IPS DF 6.9 (cell line): Measurements from ENCODE around the gene PHKG2.

ENCODE experiments used
- DNase-seq: peaks from one replicate; pipeline ENCODE4 v3.0.0-alpha.2; 2013; ENCODE audit warnings: low read depth, low spot score
- H3K27ac ChIP-seq: one replicate; pipeline ENCODE4 v1.5.1; 2013; ENCODE audit warnings: low read length, control low read depth
- H3K27me3 ChIP-seq: 2 replicates; pipeline ENCODE4 v1.6.1; 2013; ENCODE audit warnings: mild to moderate bottlenecking, low read length; ENCODE audit not compliant: control insufficient read depth, insufficient read depth
- H3K36me3 ChIP-seq: 2 replicates; pipeline ENCODE4 v1.6.1; 2013; ENCODE audit warnings: low read length; ENCODE audit not compliant: control insufficient read depth, insufficient read depth
- H3K4me1 ChIP-seq: 2 replicates; pipeline ENCODE4 v1.6.1; 2013; ENCODE audit warnings: low read length; ENCODE audit not compliant: control insufficient read depth, insufficient read depth
- H3K4me3 ChIP-seq: 2 replicates; pipeline ENCODE4 v1.5.1; 2013; ENCODE audit warnings: mild to moderate bottlenecking, low read length
- H3K9me3 ChIP-seq: 2 replicates; pipeline ENCODE4 v1.6.1; 2013; ENCODE audit warnings: low read length, inconsistent platforms; ENCODE audit not compliant: control insufficient read depth, insufficient read depth
- WGBS: extraction: QIAGEN DNeasy Blood & Tissue Kit; methylation state at CpG from one replicate; pipeline ENCODE4 v1.1.7; 2013; ENCODE audit warnings: mixed read lengths, missing lambda C conversion rate; ENCODE audit not compliant: insufficient read length, insufficient coverage; 5-methylcytosine and 5-hydroxymethylcytosine counted together

PHKG2 gene

DNA sequence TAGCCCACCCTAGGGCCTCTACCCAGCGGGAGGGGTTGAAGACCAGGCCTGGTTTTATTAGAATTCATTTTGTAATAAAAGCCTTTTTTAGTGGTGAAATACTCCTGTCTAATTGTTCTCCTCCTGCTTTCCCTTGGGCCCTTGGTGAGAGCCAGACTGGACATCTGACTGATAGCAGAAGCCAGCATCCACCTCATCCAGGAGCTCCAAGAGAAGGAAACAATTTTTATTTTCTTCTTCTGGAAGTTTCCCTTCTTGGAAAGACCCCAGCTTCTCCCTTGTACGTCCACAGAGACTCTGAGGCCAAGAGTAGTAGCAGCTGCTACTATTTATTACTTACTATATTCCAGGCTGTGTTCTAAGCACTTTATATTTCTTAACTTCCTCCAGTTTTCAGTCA lies 4.0 kb upstream of the PHKG2 start:
- Histone ChIP-seq H3K4me1 (peaks cover 6% of the 10 kb centered on the region), H3K9me3 (no peaks in the 10 kb centered on the region), H3K36me3 (peaks cover 4% of the 10 kb centered on the region; the same call in 1 of the 2 replicates), H3K4me3 (no peak overlapping the region), H3K27me3 (no peaks in the 10 kb centered on the region), H3K27ac (no peak overlapping the region)
- no peak for DNase-seq
- WGBS: no CpG with 5 or more reads among the region's 2 CpGs

DNA sequence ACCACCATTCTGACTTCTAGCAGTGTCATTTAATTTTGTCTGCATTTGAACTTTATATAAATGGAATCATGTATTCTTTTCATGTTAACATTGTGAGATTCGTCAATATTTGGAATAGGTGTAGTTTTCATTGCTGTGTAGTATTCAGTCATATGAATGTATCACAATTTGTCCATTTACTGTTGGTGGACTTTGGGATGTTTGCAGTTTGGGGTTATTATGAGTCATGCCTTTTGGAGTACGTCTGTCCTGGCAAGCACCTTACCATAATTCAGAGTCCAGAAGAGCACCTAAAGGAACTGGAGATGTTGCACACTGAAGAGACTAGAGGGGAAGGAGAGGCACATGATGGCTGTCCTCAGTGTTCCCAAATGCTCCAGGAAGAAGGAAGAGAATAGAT lies 3.1 kb upstream of the PHKG2 start:
- H3K27me3 ChIP-seq: no peaks in the 10 kb centered on the region
- no peak overlapping the region for H3K4me3 ChIP-seq
- WGBS: no CpG with 5 or more reads among the region's 2 CpGs
- H3K36me3 ChIP-seq: 0 out of 2 replicates have a peak, but pooled peaks cover 4% of the 10 kb centered on the region
- no peak for DNase-seq
- H3K9me3 ChIP-seq: no peaks in the 10 kb centered on the region
- peaks cover 5% of the 10 kb centered on the region for H3K4me1 ChIP-seq
- H3K27ac ChIP-seq: no peak overlapping the region

DNA sequence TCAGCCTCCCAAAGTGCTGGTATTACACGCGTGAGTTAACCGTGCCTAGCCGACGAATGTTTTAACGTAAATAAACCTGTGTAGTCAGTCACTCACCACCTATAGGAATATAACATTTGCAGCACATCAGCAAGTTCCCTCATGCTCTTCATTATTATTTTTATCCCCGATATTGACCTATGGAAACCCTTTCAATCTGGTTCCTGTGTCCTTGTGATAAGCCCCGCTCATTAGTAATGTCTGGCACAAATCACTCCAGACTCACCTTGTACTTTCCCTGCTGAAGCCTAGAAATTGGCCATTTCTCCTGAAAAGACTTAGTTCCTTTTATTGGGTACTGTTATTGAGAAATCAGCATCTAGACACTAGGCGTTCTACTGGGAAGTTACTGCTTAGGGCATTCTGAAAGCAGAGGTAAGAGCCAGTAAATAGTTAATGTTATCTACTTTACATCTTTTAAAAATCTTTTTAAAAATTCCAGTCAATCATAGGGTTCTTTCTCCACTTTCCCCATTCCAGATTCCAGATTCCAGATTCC lies 1.5 kb upstream of the PHKG2 start:
- Histone ChIP-seq H3K9me3 (no peaks in the 10 kb centered on the region), H3K4me3 (no peak overlapping the region), H3K4me1 (0 out of 2 replicates have a peak, but pooled peaks cover under 1% of the 10 kb centered on the region), H3K27ac (no peak overlapping the region), H3K27me3 (no peaks in the 10 kb centered on the region), H3K36me3 (peaks cover 14% of the 10 kb centered on the region)
- no CpG with 5 or more reads among the region's 9 CpGs for WGBS
- no peak for DNase-seq

DNA sequence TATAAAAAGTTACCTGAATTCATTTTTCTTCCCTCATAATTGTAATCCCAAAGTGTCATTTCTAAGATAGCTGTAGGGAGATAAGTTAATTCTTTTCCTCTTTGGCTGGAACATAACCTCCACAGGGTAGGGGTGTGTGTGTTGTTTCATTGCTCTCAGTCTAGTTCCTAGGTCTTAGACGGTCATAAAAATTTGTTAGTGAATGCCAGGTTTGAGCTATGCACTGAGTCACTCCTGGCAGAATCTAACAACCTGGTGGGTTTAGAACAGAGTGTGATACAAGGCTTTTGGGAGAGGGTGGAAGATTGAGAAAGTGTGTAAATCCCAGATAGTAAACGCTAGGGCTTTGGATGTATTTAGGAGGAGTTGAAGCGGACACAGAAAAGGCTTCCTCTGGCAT lies 894 bp upstream of the PHKG2 start:
- peaks cover 14% of the 10 kb centered on the region for H3K36me3 ChIP-seq

DNA sequence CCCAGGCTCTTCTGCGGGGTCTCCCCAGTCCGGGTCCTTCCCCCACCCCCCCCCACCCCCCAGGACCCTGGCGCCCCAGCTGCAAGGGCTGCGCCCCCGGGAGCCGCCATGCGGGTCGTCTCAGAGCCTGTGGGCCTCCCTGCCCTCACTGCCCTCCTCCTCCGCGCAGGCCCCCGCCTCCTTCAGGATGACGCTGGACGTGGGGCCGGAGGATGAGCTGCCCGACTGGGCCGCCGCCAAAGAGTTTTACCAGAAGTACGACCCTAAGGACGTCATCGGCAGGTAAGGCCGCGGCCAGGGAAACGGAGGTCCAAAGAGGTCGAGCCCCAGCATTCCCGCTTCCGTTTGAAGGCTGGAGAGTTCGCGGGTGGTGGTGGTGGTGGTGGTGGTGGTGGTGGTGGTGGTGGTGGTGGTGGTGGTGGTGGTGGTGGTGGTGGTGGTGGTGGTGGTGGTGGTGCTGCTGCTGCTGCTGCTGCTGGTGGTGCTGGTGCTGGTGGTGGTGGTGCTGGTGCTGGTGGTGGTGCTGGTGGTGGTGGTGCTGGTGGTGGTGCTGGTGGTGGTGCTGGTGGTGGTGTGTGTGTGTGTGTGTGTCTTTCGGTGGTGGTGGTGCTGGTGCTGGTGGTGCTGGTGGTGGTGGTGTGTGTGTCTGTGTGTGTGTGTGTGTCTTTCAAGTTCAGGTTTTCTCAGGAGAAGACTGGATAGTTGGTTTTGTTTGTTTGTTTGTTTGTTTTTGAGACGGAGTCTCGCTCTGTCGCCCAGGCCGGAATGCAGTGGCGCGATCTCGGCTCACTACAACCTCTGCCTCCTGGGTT lies 615 bp downstream of the PHKG2 start:
- H3K27ac ChIP-seq: no peak overlapping the region
- no peaks in the 10 kb centered on the region for H3K27me3 ChIP-seq
- H3K4me1 ChIP-seq: no peaks in the 10 kb centered on the region
- H3K9me3 ChIP-seq: no peaks in the 10 kb centered on the region
- no peak for DNase-seq
- no CpG with 5 or more reads among the region's 36 CpGs for WGBS
- peaks cover 11% of the 10 kb centered on the region for H3K36me3 ChIP-seq
- peak overlapping the region; percentile 55; the same call in 1 of the 2 replicates for H3K4me3 ChIP-seq

More for the DNA sequence above, 894 bp upstream of the PHKG2 start:
- H3K4me1 ChIP-seq: no peaks in the 10 kb centered on the region
- H3K4me3 ChIP-seq: no peak overlapping the region
- H3K27me3 ChIP-seq: no peaks in the 10 kb centered on the region
- no peaks in the 10 kb centered on the region for H3K9me3 ChIP-seq
- H3K27ac ChIP-seq: no peak overlapping the region
- DNase-seq: no peak
- no CpG with 5 or more reads among the region's 3 CpGs for WGBS

DNA sequence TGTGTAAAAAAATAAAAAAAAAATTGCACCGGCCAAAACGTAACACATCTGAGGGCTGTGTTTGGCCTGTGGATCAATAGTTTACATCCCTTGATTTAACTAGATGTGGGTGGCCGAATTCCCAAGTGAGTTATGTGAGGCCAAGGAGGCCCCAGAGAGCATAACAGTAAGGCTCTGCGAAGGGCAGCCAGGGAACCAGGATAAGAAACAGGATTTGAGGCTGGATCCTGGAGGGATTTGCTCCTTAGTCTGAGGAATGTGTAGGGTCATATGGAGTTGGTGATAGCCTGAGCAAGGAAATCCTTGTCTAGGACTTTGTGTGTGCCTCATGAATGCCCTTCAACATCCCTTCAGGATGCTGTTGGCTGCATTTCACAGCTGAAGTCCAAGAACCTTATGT lies 2.0 kb downstream of the PHKG2 start:
- H3K9me3 ChIP-seq: no peaks in the 10 kb centered on the region
- WGBS: no CpG with 5 or more reads among the region's 4 CpGs

DNA sequence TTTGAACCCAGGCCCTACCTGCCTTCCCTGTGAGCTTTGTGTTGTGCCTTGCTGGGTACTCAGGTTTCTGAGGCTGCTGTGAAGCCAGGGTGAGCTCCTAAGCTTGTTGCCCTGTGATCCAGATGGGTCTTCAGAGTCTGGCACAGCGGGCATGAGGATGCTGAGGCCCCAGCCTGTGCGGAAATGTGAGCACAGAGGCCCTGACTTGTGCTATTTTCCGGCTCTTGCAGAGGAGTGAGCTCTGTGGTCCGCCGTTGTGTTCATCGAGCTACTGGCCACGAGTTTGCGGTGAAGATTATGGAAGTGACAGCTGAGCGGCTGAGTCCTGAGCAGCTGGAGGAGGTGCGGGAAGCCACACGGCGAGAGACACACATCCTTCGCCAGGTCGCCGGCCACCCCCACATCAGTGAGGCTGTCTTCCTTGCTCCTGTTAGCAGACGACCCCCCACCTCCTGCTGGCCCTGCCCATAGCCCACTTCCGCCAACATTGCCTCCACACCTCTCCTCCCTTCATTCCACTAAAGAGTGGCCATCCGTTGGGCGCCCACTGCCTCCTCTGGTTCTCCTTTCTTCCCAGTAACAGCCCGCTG lies 2.7 kb downstream of the PHKG2 start:
- no peak overlapping the region for H3K4me3 ChIP-seq
- peaks cover 10% of the 10 kb centered on the region for H3K36me3 ChIP-seq
- no CpG with 5 or more reads among the region's 20 CpGs for WGBS
- H3K27me3 ChIP-seq: no peaks in the 10 kb centered on the region
- no peaks in the 10 kb centered on the region for H3K4me1 ChIP-seq
- no peaks in the 10 kb centered on the region for H3K9me3 ChIP-seq
- DNase-seq: no peak
- no peak overlapping the region for H3K27ac ChIP-seq

More for the DNA sequence above, 2.0 kb downstream of the PHKG2 start:
- peaks cover 10% of the 10 kb centered on the region for H3K36me3 ChIP-seq
- no peak overlapping the region for H3K4me3 ChIP-seq
- DNase-seq: no peak
- no peak overlapping the region for H3K27ac ChIP-seq
- no peaks in the 10 kb centered on the region for H3K4me1 ChIP-seq
- H3K27me3 ChIP-seq: no peaks in the 10 kb centered on the region

DNA sequence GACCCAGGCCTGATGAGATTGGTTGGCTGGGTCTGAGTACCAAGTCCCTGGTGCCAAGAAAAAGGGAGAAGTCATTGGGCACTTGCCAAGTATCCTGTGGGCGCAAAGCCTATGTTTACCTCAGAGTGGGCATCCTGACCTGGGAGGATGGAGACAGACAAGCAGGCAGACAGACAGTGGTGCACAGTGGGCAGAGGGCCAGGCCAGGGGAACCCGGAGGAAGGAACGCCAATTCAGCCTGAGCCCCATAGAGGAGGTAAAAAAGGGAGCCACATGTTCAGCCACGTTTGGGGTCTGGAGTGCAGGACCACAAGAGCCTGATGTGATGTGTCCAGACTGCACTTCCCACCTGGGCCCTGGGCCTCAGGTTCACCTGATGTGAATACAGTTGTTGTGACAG lies 5.4 kb downstream of the PHKG2 start:
- Histone ChIP-seq H3K4me3 (no peak overlapping the region), H3K36me3 (peaks cover 18% of the 10 kb centered on the region), H3K4me1 (no peaks in the 10 kb centered on the region), H3K27me3 (no peaks in the 10 kb centered on the region), H3K27ac (no peak overlapping the region), H3K9me3 (no peaks in the 10 kb centered on the region)
- no CpG with 5 or more reads among the region's 4 CpGs for WGBS
- DNase-seq: no peak

DNA sequence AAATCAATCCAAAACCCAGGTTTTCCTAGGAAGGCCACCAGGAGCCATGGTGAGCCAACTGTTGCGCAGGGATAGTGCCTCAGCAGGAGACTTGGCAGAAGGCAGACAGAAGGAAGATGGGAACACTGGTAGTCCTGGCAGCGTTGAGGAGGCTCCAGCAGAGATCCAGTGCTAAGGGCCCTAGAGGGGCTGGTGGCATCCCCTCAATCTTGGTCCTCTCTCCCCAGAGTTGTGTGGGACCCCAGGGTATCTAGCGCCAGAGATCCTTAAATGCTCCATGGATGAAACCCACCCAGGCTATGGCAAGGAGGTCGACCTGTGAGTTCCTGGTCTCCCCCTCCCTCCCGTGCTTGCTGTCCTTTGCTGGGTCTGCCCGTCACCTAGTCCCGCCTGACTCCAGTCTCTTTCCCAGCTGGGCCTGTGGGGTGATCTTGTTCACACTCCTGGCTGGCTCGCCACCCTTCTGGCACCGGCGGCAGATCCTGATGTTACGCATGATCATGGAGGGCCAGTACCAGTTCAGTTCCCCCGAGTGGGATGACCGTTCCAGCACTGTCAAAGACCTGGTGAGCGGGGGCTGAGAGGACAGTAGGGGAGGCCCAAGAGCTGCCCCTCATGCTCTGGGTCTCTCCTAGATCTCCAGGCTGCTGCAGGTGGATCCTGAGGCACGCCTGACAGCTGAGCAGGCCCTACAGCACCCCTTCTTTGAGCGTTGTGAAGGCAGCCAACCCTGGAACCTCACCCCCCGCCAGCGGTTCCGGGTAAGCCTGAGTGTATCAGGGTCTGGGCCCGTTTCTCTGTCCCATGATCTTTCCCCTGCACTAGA lies 7.9 kb downstream of the PHKG2 start:
- H3K4me3 ChIP-seq: no peak overlapping the region
- no peaks in the 10 kb centered on the region for H3K27me3 ChIP-seq
- peaks cover 12% of the 10 kb centered on the region for H3K36me3 ChIP-seq
- no peaks in the 10 kb centered on the region for H3K9me3 ChIP-seq
- DNase-seq: no peak
- WGBS: no CpG with 5 or more reads among the region's 20 CpGs
- H3K4me1 ChIP-seq: no peaks in the 10 kb centered on the region
- no peak overlapping the region for H3K27ac ChIP-seq

DNA sequence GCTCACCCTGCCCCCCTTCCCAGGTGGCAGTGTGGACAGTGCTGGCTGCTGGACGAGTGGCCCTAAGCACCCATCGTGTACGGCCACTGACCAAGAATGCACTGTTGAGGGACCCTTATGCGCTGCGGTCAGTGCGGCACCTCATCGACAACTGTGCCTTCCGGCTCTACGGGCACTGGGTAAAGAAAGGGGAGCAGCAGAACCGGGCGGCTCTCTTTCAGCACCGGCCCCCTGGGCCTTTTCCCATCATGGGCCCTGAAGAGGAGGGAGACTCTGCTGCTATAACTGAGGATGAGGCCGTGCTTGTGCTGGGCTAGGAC lies 8.5 kb downstream of the PHKG2 start:
- no peaks in the 10 kb centered on the region for H3K9me3 ChIP-seq
- WGBS: no CpG with 5 or more reads among the region's 13 CpGs
- H3K4me1 ChIP-seq: no peaks in the 10 kb centered on the region
- no peak for DNase-seq
- H3K27me3 ChIP-seq: no peaks in the 10 kb centered on the region
- H3K36me3 ChIP-seq: peaks cover 8% of the 10 kb centered on the region
- H3K27ac ChIP-seq: no peak overlapping the region
- no peak overlapping the region for H3K4me3 ChIP-seq
